ENCODE measurements around the gene LY6G6F. TPM values are rescaled to one million over a fixed set of nuclear protein-coding genes. Genes with fewer than 3 reads are reported as not detected.

The LY6G6F gene
- total and polyA plus RNA-seq, 3 experiments from 2014 or later: not detected

GRCh38 chr6:31680226-31681134 lies 26.2 kb upstream of the LY6G6F start, which contains the start of gene LY6G5C:
Gene LY6G5C, minus strand, starts transcription at chr6:31681067. Its CDS starts 694 bp downstream, at chr6:31680373.
- no peaks in the 10 kb centered on the region for H3K9me3 Mint-ChIP-seq
- H3K27me3 Mint-ChIP-seq: no peaks in the 10 kb centered on the region
- peaks cover 10% of the 10 kb centered on the region for H3K4me1 ChIP-seq (ENCODE audit: insufficient read depth, low read length)
- H3K9me3 ChIP-seq (ENCODE audit: low read length): no peaks in the 10 kb centered on the region
- peak; percentile 33 to 72 (median 45) for DNase-seq
- peak within 1 kb of the TSS; percentile 28 for H3K27ac ChIP-seq (ENCODE audit: low read depth, low read length)
- peak within 1 kb of the TSS; percentile 66 for H3K4me3 ChIP-seq (ENCODE audit: low read length)
- peaks cover 0 to 6% (median 4%) of the 10 kb centered on the region in 3 donors for H3K36me3 Mint-ChIP-seq
- no peaks in the 10 kb centered on the region for H3K27me3 ChIP-seq (ENCODE audit: insufficient read depth, low read length, poor library complexity, severe bottlenecking)
- POLR2A ChIA-PET: interaction anchor here (0.8 to 1.2 kb wide), 2 partner anchors 149 to 151 kb away, joined by 3 read pairs; no protein-coding TSS in a partner anchor
- no peaks in the 10 kb centered on the region for H3K36me3 ChIP-seq (ENCODE audit: insufficient read depth, low read length)
- H3K4me1 Mint-ChIP-seq: peaks cover 16 to 21% (median 16%) of the 10 kb centered on the region in 3 donors
- H3K27ac Mint-ChIP-seq: peak within 1 kb of the TSS; percentile 32 to 93 (median 88)
- peak within 1 kb of the TSS; percentile 80 to 97 (median 87) for H3K4me3 Mint-ChIP-seq
- CTCF ChIA-PET: interaction anchor here (0.7 to 1.9 kb wide), 8 partner anchors 19 to 367 kb away, joined by 3 to 12 read pairs (median 4); partner anchors contain the start of gene ABHD16A

- H3K27ac Mint-ChIP-seq: peak overlapping the region; percentile 32 to 92 (median 81)
- peak overlapping the region; percentile 80 to 97 (median 87) for H3K4me3 Mint-ChIP-seq
- CTCF ChIA-PET: interaction anchor here (0.7 to 1.9 kb wide), 7 partner anchors 18 to 366 kb away, joined by 3 to 12 read pairs (median 3); partner anchors contain the start of gene ABHD16A
- H3K27me3 Mint-ChIP-seq: no peaks in the 10 kb centered on the region
- H3K27me3 ChIP-seq (ENCODE audit: insufficient read depth, low read length, poor library complexity, severe bottlenecking): no peaks in the 10 kb centered on the region
- H3K36me3 Mint-ChIP-seq: peaks cover 0 to 12% (median 6%) of the 10 kb centered on the region in 3 donors
- POLR2A ChIA-PET: interaction anchor here (0.8 to 1.2 kb wide), 2 partner anchors 148 to 150 kb away, joined by 3 read pairs; no protein-coding TSS in a partner anchor
- DNase-seq: peak in 4 of 5 donors; percentile 19 to 37 (median 22)
- no peaks in the 10 kb centered on the region for H3K9me3 ChIP-seq (ENCODE audit: low read length)
- peak overlapping the region; percentile 28 for H3K27ac ChIP-seq (ENCODE audit: low read depth, low read length)
- peaks cover 10% of the 10 kb centered on the region for H3K4me1 ChIP-seq (ENCODE audit: insufficient read depth, low read length)
- peaks cover 4% of the 10 kb centered on the region for H3K36me3 ChIP-seq (ENCODE audit: insufficient read depth, low read length)
- peak overlapping the region; percentile 66 for H3K4me3 ChIP-seq (ENCODE audit: low read length)
- H3K4me1 Mint-ChIP-seq: peaks cover 16 to 21% (median 16%) of the 10 kb centered on the region in 3 donors
- no peaks in the 10 kb centered on the region for H3K9me3 Mint-ChIP-seq
Measured at GRCh38 chr6:31681135-31681671, 25.5 kb upstream of the LY6G6F start.

GRCh38 chr6:31683591-31683990 lies 23.1 kb upstream of the LY6G6F start:
- Histone ChIP-seq H3K27me3 (ENCODE audit: insufficient read depth, low read length, poor library complexity, severe bottlenecking) (no peaks in the 10 kb centered on the region), H3K4me1 (ENCODE audit: insufficient read depth, low read length) (peaks cover 10% of the 10 kb centered on the region), H3K36me3 (ENCODE audit: insufficient read depth, low read length) (peaks cover 24% of the 10 kb centered on the region), H3K4me3 (ENCODE audit: low read length) (no peak overlapping the region), H3K9me3 (ENCODE audit: low read length) (no peaks in the 10 kb centered on the region), H3K27ac (ENCODE audit: low read depth, low read length) (no peak overlapping the region)
- H3K4me1 Mint-ChIP-seq: peaks cover 16 to 21% (median 16%) of the 10 kb centered on the region in 3 donors
- H3K27me3 Mint-ChIP-seq: no peaks in the 10 kb centered on the region
- CTCF ChIA-PET: interaction anchor here (1.0 to 1.5 kb wide), 4 partner anchors 14 to 180 kb away, joined by 3 to 4 read pairs (median 3); partner anchors contain the start of genes LY6G5B and MPIG6B
- no peaks in the 10 kb centered on the region for H3K9me3 Mint-ChIP-seq
- peak overlapping the region in 4 of 8 donors; percentile 20 to 90 (median 54) for H3K27ac Mint-ChIP-seq
- H3K36me3 Mint-ChIP-seq: peaks cover 0 to 35% (median 8%) of the 10 kb centered on the region in 3 donors
- DNase-seq: no peak
- POLR2A ChIA-PET: interaction anchor here (0.5 kb wide), 1 partner anchor 9 kb away, joined by 3 read pairs; no protein-coding TSS in a partner anchor
- peak overlapping the region in 2 of 7 donors; percentile 28 to 52 for H3K4me3 Mint-ChIP-seq

GRCh38 chr6:31686483-31686882 lies 20.2 kb upstream of the LY6G6F start:
- no peak for DNase-seq
- H3K9me3 Mint-ChIP-seq: no peaks in the 10 kb centered on the region
- Histone ChIP-seq H3K4me1 (ENCODE audit: insufficient read depth, low read length) (peaks cover 11% of the 10 kb centered on the region), H3K27ac (ENCODE audit: low read depth, low read length) (peak overlapping the region; percentile 9), H3K27me3 (ENCODE audit: insufficient read depth, low read length, poor library complexity, severe bottlenecking) (no peaks in the 10 kb centered on the region), H3K9me3 (ENCODE audit: low read length) (no peaks in the 10 kb centered on the region), H3K4me3 (ENCODE audit: low read length) (no peak overlapping the region), H3K36me3 (ENCODE audit: insufficient read depth, low read length) (peaks cover 41% of the 10 kb centered on the region)
- H3K27me3 Mint-ChIP-seq: no peaks in the 10 kb centered on the region
- ChIA-PET POLR2A (no interaction called here), CTCF (no interaction called here)
- H3K36me3 Mint-ChIP-seq: peaks cover 0 to 64% (median 8%) of the 10 kb centered on the region in 3 donors
- H3K4me1 Mint-ChIP-seq: peaks cover 1 to 6% (median 3%) of the 10 kb centered on the region in 3 donors
- no peak overlapping the region for H3K4me3 Mint-ChIP-seq
- peak overlapping the region in 4 of 8 donors; percentile 24 to 73 (median 54) for H3K27ac Mint-ChIP-seq

GRCh38 chr6:31687321-31687720 lies 19.3 kb upstream of the LY6G6F start:
- H3K27me3 ChIP-seq (ENCODE audit: insufficient read depth, low read length, poor library complexity, severe bottlenecking): no peaks in the 10 kb centered on the region
- no peak for DNase-seq
- no peaks in the 10 kb centered on the region for H3K9me3 Mint-ChIP-seq
- no peaks in the 10 kb centered on the region for H3K9me3 ChIP-seq (ENCODE audit: low read length)
- no peaks in the 10 kb centered on the region for H3K27me3 Mint-ChIP-seq
- CTCF ChIA-PET: no interaction called here
- no peak overlapping the region for H3K4me3 ChIP-seq (ENCODE audit: low read length)
- H3K4me1 ChIP-seq (ENCODE audit: insufficient read depth, low read length): peaks cover 9% of the 10 kb centered on the region
- H3K4me3 Mint-ChIP-seq: no peak overlapping the region
- peaks cover 47% of the 10 kb centered on the region for H3K36me3 ChIP-seq (ENCODE audit: insufficient read depth, low read length)
- peak overlapping the region; percentile 16 for H3K27ac ChIP-seq (ENCODE audit: low read depth, low read length)
- no peak overlapping the region for H3K27ac Mint-ChIP-seq
- H3K4me1 Mint-ChIP-seq: no peaks in the 10 kb centered on the region
- peaks cover 0 to 72% (median 10%) of the 10 kb centered on the region in 3 donors for H3K36me3 Mint-ChIP-seq
- POLR2A ChIA-PET: no interaction called here

- no peaks in the 10 kb centered on the region for H3K9me3 Mint-ChIP-seq
- H3K27ac Mint-ChIP-seq: peak overlapping the region in 2 of 8 donors; percentile 68 to 75
- peak overlapping the region; percentile 12 for H3K27ac ChIP-seq (ENCODE audit: low read depth, low read length)
- ChIA-PET POLR2A (no interaction called here), CTCF (no interaction called here)
- no peaks in the 10 kb centered on the region for H3K9me3 ChIP-seq (ENCODE audit: low read length)
- H3K4me1 Mint-ChIP-seq: no peaks in the 10 kb centered on the region
- no peaks in the 10 kb centered on the region for H3K27me3 ChIP-seq (ENCODE audit: insufficient read depth, low read length, poor library complexity, severe bottlenecking)
- H3K36me3 Mint-ChIP-seq: peaks cover 0 to 78% (median 12%) of the 10 kb centered on the region in 3 donors
- no peaks in the 10 kb centered on the region for H3K27me3 Mint-ChIP-seq
- H3K4me3 Mint-ChIP-seq: no peak overlapping the region
- DNase-seq: no peak
- H3K4me1 ChIP-seq (ENCODE audit: insufficient read depth, low read length): peaks cover 9% of the 10 kb centered on the region
- H3K36me3 ChIP-seq (ENCODE audit: insufficient read depth, low read length): peaks cover 52% of the 10 kb centered on the region
- H3K4me3 ChIP-seq (ENCODE audit: low read length): no peak overlapping the region
Measured at GRCh38 chr6:31687860-31688693, 18.6 kb upstream of the LY6G6F start.
